SW 1271 (cell line): ENCODE measurements around the gene HLX.

Experiments used
- DNase-seq, 2 experiments: peaks; one replicate each; lab custom pipeline; 2025; lab: John Stamatoyannopoulos, UW

Gene HLX

GRCh38 chr1:220896092-220896491 is 16.8 kb downstream of the HLX start:
- DNase-seq, result no peak

DNA sequence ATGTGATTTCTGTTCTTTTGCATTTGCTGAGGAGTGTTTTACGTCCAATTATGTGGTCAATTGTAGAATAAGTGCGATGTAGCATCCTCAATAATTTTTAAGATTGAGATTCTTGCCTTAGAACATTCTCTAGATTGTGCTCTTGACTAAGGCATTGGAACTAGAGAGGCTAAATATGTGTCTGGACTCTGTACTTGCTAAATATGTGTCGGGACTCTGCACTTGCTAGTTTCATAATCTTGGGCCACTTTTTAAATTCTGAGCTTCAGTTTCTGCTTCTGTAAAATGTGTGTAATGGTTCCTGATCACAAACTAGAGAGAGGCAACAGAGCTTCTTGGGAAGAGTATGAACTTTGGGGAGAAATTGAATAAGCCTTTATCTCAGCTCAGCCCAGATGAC is 21.6 kb downstream of the HLX start:
- DNase-seq, result no peak

DNA sequence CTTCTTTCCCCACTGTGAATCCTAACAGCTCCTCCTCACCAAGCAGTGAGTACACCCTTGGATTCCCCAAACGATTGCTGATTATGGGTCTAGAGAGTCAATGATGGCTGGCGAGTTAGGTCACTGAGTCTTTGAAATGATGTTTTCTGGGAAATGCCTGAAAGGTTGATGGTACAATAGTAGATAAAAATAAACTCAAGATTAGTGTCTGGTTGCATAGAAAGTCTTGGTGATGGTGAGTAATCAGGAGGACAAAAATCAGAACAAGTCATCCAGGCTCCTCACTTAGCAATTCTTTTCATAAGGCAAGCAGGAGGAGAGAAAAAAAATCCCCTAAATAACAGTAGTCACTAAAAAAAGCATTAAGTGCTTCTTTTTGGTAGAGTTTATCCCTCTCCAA is 22.6 kb downstream of the HLX start:
- DNase-seq, result no peak

- no peak for DNase-seq
Measured at GRCh38 chr1:220902916-220903315, 23.7 kb downstream of the HLX start.

DNA sequence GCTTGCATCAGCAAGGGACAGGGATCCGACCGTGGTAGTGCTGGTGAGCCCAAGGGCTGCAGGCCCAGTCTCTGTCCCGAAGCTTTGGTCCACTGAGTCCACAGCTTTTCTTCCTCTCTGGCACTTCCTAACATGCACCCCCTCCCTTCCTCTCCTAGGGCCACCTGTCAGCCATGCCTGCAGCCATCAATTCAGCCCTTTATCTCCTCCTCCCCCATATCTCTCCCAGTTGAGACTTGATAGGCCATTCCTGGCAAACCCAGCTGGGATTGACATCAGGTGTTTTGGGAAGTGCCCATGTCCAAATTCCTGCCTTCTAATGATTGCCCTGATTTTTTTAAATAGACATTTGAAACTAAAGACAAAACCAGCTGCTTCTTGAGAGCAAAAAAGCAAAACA is 25.6 kb downstream of the HLX start:
- DNase-seq, result no peak

GRCh38 chr1:220905650-220906560 is 26.7 kb downstream of the HLX start:
- no peak for DNase-seq

- no peak for DNase-seq
Measured at GRCh38 chr1:220906561-220907334, 27.5 kb downstream of the HLX start.

DNA sequence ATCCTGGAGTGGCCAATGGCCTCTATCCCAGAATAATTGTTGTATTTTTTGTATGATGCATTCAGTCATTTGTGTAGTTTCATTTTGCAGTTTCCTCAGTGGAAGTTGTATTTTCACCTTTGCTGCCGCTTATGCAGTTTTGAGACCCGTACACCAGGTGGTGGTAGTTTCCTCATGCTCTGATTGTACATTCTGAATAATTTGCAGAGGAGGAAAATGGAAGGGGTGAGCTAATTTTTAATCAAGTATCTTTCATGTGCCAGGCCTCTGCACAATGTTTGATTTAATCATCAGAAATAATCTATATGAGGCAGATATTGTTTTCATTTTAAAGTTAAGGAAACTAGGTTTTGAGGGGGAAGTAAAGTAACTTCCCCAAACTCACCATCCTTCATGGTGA is 29.5 kb downstream of the HLX start:
- no peak for DNase-seq

- no peak for DNase-seq
Measured at GRCh38 chr1:220910021-220910420, 30.8 kb downstream of the HLX start.

GRCh38 chr1:220914283-220915116 is 35.3 kb downstream of the HLX start:
- no peak for DNase-seq

DNA sequence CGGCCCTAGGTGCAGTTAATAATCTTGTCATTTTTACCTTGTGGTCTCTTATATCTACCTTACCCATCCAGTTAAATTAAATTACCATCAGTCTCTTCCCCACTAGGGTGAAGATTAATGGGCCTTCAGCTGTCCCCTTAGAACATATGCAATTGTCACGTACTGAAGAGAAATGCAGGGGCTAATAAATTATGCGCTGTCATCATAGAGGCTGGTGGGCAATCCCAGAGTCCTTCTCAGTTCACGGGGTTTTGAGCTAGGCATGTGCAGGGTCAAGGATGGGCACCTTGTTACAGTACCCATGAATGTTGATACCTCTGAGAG is 35.8 kb downstream of the HLX start:
- DNase-seq, result no peak

DNA sequence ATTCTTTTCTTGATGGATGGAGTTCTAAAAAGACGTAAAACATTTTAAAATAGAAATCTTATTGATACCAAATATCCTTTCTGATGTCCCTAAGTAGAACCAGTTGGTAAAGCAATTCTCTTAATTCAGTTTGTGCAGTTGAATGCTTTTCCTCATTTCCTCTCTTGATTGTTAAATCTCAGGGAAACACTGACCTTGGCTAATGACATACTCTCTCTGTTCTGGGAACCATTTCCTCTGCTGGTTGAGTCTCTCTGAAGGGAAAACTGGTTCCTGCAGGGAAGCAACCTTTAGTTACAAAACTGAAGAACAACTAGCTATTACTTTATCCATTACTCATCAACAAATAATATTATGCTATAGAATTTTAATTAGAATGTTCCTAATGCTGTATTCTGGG is 36.7 kb downstream of the HLX start:
- DNase-seq, result no peak

DNA sequence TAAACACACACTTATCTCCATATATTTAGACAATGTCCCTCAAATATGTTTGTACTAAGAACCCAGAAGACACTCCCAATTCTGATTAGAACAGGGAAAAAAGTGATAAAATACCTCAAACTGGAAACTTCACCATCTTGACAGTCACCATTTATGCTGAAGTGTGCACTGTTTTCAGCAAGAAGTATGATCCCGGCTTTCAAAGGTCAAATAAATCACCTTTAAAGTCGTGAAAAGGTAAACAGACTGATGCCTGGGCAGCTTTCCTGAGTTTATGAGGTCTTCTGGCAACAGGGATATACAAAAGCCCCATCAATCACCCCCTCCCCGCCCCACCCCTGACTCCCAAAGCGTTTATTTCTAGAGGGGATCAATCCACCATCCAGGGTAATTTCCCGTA is 37.9 kb downstream of the HLX start:
- DNase-seq, result no peak

DNA sequence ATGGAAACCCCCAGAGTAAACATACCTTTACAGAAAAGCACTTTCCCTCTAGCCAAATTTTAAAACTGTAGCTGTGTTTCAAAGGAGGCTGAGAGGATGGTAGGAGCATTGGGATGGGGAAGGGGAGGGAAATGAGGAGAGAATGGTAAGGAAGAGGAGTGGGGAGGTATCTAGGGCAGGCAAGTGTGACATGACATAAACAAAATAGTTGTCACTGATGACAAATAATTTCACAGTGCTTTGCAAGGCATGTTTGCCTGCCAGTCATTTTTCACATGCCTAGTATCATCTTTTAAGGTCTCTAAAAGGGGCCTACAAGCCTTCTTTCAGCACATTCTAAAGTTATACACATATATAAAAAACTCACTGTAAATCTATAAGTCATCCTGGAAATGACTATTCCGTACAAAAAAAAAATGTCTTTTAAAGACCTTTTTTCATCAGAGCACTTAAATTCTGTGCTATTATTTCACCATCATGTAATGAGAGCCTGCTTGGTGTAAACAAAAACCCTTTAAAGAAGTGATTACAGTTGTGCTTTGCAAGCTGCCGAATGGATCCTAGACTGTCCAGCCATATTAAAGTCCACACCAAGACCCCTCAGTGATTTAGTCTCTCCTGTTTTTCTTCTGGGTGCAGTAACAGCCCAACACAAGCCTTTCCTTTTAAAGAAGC is 38.4 kb downstream of the HLX start:
- no peak for DNase-seq

DNA sequence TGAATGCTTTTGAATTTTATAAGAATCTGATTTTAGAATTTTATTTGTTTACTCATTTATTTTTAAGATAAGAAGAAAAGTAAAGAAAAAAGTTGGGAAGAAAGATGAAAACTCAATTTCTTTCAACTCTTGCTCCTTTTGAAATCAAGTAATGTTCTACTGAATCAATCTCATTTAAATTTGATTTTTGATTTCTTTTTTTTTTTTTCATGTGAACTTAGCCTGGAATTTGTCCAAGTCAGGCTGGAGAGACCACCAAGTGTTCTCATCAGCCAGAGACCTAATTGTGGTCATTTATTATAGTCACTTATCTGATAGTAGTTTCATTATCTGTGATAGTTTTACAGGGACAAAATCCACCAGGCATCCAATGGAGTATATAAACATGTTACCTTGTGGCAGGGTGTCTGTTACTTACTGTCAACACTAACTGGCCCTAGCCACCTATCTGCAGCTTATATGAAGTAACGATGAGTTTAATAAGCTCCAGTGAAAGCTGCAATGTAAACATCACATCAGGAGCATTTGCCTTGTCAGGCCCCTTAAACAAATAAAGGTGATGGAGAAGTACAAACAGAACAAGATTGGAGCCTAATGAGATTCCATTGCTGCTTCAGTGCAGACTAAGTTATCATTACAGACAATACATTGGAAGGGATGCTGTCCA is 39.2 kb downstream of the HLX start:
- no peak for DNase-seq

GRCh38 chr1:220920967-220921366 is 41.7 kb downstream of the HLX start:
- no peak for DNase-seq

GRCh38 chr1:220921498-220921897 is 42.3 kb downstream of the HLX start:
- no peak for DNase-seq

DNA sequence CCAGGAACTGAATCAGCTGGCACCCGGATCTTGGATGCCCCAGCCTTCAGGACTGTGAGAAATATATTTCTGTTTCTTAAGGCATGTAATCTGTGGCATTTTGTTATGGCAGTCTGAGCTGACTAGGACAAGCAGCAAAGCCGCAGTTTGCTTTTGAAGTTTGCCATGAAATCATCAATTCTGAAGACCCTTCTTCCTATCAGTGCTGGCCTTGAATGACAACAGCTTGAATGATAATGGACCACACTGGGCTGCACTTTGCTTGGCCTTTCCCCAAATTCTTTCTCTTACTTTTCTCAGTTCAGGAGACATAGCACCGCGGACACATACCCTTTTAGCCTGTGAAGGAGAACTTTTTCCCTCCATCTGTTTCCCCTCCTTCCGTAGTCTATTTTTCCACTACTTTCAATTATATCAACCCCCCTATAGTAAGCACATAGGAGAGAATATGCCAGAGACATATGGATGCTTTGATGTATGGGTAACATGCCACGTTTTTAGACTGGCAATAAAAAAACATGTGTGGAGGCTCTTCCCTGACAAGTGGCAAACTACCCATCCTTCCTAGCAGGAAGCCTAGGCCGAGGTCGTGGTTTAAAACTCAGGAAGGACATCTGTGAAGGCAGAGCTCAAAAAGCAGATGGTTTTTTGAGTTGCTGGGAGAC is 42.9 kb downstream of the HLX start:
- DNase-seq, result no peak

GRCh38 chr1:220922951-220923350 is 43.7 kb downstream of the HLX start:
- no peak for DNase-seq

DNA sequence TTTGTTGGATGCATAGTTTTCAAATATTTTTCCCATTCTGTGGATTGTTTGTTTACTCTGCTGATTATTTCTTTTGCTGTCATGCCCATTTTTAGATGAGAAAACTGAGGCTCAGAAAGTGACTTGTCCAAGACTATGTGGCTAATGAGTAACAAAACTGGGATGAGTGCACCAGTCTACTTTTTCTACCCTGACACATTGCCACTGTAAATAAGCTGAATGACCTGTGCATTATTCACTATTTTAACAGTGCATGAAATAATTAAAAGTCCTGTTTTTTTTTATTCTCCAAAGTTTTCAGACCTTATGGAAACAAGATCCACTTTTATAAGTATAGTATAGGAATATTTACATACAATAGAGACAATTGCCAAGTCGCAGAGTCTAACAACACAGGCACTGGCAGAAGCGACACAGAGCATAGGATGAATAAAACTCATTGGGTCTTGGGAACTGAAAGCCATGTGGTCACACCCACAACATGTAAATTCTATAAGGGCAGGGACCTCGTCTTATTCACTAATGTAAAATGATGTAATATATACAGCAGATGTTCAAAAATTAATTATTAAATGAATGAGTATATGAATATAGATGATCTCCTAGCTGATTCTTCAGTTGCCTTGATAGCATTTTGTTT is 45.2 kb downstream of the HLX start:
- no peak for DNase-seq
